Measurements from ENCODE around the gene GSTM5.
"Not testable (repeated sequence)": the region's sequence is repeated elsewhere in the genome, so short reads cannot be mapped to it uniquely, and the experiment has no call there.

GSTM5 gene

DNA sequence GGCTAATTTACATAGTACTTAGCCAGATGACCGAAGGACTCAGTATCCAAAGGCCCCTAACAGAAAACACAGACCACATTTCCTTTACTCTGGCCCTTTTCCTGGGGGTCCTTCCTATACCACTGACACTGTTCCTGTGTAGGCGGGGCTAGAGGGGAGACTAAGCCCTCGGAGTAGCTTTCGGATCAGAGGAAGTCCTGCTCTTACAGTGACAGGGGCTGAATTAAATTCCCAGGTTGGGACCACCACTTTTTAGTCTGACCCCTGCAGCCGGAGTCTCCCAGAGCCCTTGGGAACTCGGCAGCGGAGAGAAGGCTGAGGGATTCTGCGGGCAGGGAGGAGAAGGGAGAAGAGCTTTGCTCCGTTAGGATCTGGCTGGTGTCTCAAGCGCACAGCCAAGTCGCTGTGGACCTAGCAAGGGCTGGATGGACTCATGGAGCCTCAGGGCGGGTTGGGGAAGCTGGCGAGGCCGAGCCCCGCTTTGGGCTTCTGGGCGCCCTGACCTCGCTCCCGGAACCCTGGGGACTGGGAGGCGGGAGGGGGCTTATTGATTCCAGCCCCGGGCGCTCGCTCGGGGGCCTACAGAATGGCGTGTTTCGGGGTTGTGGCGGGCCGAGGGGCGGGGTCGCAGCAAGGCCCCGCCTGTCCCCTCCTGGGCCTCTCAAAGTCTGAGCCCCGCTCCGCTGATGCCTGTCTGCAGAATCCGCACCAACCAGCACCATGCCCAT, at the start of gene GSTM5:
GSTM5 (plus strand) TSS at position 659 of the 728 bp plus-strand sequence; CDS start at position 721, 62 bp downstream.
- DNase-seq (ENCODE audit: low read depth in 2 of 2, low spot score in 1 of 2) = not testable (repeated sequence)

DNA sequence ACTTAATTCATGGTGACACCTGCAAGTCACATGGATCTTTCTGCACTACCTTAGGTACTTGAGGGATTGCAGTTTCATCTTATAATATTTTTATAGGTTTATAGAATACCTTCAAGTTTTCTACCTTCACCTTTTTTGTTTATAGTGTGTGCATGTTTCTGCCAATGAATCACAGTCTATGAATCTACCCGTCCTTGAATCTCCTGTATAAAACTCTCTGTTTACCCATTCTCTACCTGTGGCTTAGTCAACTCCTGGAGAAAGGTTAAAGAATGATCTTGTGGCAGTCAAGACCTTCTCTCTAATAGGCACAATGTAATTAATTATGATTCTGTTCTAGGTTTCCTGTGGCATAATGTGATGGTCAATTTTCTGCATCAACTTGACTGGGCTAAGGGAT, 47.4 kb upstream of the GSTM5 start:
- no peak for DNase-seq (ENCODE audit: low read depth in 2 of 2, low spot score in 1 of 2)

DNA sequence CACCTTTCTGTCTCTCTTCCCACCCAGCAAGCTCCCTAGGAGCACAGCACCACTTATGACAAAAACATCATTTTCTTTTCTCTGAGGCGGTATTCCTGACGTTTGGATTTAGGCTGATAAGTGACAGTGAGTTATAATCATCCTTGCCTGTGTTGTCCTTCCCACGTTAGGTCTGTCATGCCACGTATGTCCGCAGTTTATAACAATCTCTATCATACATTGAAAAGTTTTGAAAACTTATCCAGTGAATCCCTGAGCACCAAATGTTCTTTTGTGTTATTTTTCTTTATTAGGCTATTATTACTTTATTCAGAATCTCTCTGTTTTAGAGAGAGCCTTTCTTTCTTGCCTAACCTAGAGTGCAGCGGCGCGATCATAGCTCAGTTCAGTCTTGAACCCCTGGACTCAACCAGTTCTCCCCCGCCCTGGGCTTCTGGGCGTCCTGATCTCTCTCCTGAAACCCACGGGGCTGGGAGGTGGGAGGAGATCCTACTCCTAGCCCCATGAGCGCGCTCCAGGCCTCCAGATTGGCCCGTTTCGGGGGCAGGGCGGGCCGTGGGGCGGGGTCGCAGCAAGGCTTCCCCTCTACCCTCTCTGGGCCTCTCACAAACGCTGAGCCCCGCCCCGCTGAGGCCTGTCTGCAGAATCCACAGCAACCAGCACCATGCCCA, 44.5 kb upstream of the GSTM5 start, which contains the start of gene GSTM2:
GSTM2 (plus strand) TSS at position 606 of the 671 bp plus-strand sequence; CDS start at position 665, 59 bp downstream.
- peak; percentile 29 to 51 for DNase-seq (ENCODE audit: low read depth in 2 of 2, low spot score in 1 of 2)

DNA sequence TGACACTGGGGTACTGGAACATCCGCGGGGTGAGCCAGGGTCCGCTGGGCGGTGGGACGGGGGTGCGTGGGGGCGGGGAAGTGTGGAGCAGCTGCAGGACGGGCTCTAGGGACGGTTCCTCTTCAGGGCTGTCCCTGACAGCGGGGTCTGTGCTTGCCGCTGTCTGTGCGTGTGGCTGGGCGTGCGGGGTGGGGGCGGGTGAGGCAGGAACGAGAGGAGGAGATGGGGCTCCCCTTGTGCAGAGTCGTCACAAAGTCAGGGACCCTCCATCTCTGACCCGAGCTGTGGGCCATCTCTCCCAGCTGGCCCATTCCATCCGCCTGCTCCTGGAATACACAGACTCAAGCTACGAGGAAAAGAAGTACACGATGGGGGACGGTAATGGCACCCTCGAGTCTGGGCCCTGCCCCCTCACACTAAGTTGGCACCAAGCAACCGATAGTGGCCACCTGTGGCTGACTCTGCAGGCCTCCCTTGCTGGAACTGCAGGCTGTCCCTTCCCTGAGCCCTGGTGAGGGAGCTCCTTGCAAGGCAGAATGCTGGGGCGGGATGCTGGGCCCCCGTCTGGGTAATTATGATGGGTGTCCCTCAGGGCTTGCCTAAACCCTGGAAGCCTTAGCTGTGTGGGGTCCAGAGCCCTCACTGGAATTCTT, 43.8 kb upstream of the GSTM5 start:
- DNase-seq (ENCODE audit: low read depth in 2 of 2, low spot score in 1 of 2) = no peak

DNA sequence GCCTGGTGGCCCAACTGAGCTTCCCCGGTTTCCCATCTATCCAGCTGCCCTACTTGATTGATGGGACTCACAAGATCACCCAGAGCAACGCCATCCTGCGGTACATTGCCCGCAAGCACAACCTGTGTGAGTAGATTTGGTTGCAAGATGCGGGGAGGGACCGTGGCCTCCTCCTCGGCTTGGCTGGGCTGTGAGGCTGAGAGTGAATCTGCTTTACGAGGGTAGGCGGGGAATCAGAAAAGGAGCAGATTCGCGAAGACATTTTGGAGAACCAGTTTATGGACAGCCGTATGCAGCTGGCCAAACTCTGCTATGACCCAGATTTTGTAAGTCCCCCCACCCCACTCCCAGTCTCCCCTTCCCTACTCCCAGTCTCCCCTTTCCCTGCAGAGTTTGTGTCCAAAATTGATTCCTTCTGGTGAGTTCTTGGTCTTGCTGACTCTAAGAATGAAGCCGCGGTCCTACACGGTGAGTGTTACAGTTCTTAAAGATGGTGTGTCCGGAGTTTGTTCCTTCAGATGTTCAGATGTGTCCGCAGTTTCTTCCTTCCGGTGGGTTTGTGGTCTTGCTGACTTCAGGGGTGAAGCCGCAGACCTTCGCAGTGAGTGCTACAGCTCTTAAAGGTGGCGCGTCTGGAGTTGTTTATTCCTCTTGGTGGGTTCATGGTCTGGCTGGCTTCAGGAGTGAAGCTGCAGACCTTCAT, 42.7 kb upstream of the GSTM5 start:
- DNase-seq (ENCODE audit: low read depth in 2 of 2, low spot score in 1 of 2) = no peak

DNA sequence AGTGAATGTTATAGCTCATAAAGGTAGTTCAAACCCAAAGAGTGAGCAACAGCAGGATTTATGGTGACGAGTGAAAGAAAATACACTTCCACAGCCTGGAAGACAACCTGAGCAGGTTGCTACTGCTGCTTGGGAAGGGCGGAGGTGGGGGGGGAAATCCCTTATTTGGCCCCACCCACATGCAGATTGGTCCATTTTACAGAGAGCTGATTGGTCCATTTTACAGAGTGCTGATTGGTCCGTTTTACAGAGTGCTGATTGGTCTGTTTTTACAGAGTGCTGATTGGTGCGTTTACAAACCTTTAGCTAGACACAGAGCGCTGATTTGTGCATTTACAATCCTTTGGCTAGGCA, 42.1 kb upstream of the GSTM5 start:
- DNase-seq (ENCODE audit: low read depth in 2 of 2, low spot score in 1 of 2) = not testable (repeated sequence)

DNA sequence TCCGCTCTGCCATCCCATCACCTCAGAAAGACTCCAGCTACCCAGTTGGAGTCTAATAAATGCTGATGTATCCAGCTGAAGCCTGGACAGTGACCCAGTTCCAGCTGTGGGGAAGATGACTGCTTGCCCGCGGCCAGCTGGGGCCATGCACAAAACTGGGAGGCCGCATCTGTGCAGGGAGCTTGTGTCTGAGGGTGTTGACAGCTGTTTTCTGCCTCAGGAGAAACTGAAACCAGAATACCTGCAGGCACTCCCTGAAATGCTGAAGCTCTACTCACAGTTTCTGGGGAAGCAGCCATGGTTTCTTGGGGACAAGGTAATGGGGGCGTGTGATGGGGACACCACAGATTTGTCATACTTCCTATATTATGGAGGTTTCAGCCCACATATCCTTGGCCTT, 41.0 kb upstream of the GSTM5 start:
- DNase-seq (ENCODE audit: low read depth in 2 of 2, low spot score in 1 of 2) = no peak

DNA sequence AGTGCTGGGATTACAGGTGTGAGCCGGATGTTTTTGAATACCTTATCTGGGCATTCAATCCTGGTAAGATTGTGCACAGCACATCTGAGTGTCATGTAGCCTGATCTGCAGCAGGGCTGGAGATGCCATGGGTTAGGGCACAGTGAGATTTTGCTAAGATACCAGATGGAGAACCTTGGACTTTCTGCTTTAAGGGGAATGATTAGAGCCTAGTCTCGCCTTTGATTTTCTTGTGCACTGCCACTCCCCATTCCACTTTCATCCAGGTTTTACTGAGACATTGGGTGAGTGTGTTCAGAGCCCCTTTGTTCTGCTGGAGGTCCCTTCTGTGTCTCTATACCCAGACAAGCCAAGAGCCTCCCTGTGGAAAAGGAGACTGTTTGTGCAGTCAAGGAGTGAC, 38.2 kb upstream of the GSTM5 start:
- not testable (repeated sequence) for DNase-seq (ENCODE audit: low read depth in 2 of 2, low spot score in 1 of 2)

DNA sequence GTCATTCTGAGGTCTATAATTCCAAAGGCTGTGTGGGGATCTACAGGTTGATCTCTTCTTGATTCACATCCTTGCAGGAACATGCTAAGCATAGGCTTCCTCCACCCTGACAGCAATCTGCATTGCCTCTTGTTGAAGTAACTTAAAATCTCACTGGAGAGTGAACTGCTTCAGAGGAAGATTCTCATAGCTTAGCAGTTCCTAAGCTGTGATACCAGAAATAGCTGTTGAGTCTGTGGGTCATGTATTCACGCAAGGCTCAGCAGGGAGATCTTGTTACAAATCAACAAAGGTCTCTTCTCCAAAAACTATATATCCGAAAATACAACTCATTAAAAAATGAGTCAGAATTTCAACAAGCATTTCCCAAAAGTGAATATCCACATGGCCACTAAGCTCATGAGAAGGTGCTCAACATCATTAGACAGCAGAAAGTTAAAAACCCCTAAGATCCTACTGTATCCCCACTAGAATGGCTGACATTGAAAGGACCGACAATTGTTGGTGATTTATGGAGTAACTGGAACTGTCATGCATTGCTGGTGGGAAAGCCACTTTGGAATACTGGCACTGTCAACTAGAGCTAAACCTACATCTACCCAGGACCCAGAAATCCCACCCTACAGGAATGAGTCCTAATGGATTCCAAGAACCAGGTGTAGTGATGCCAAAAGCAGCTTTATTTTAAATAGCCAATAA, 35.2 kb upstream of the GSTM5 start:
- DNase-seq (ENCODE audit: low read depth in 2 of 2, low spot score in 1 of 2) = not testable (repeated sequence)

DNA sequence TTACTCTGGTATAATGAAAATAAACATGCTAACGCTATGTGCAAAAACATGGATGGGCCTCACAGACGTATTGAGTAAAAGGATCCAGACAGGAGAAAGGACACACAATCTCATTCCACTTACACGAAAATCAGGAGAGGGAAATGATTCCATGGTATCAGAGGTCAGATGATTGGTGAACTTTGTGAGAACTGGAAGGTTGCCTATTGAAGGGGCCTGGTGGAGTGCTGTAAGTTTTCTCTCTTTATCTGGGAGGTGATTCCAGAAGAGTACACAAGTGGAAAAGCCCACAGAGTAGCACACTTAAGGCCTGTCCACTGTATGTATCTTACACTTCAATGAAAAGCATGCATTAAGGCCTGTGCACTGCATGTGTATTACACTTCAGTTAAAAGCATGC, 34.6 kb upstream of the GSTM5 start:
- no peak for DNase-seq (ENCODE audit: low read depth in 2 of 2, low spot score in 1 of 2)

DNA sequence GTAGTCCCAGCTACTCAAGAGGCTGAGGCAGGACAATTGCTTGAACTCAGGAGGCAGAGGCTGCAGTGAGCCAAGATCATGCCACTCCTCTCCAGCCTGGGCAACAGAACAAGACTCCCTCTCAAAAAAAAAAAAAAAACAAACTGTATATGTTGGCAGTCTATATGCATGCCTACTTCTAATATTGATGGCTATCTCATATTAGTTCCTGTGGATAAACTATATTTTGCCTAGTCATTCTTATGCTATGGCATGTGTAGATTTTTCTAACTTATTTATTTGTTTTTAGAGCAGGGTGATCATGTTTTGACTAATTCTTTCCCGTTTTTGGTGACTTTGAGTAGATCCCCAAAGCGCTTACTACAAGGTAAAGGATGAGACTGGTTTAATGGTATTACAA, 33.4 kb upstream of the GSTM5 start:
- not testable (repeated sequence) for DNase-seq (ENCODE audit: low read depth in 2 of 2, low spot score in 1 of 2)

DNA sequence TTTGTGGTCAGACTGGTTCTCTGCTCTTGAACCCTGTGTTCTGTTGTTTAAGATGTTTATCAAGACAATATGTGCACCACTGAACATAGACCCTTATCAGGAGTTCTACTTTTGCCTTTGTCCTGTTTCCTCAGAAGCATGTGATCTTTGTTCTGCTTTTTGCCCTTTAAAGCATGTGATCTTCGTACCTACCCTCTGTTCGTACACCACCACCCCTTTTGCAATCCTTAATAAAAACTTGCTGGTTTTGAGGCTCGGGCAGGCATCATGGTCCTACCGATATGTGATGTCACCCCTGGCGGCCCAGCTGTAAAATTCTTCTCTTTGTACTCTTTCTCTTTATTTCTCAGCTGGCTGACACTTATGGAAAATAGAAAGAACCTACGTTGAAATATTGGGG, 27.3 kb upstream of the GSTM5 start:
- not testable (repeated sequence) for DNase-seq (ENCODE audit: low read depth in 2 of 2, low spot score in 1 of 2)

DNA sequence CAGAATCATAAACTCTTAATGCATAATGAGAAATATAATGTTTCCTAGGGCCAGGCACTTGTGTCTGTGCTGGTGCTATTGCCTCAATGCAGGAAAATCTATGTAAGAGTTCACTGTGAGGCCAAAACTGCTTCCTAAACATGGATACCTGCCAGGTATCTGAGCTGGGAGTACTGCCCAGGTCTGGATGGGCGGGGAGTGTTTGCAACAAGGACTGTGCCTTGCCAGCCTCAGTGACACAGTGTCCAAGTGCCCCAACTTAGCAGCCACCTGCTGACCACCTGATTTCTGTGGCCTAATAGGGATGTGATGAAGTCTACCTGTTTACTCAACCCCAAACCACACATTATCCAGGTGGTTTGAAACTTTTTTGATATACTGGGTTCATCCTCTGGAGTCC, 26.7 kb upstream of the GSTM5 start:
- DNase-seq (ENCODE audit: low read depth in 2 of 2, low spot score in 1 of 2) = not testable (repeated sequence)

DNA sequence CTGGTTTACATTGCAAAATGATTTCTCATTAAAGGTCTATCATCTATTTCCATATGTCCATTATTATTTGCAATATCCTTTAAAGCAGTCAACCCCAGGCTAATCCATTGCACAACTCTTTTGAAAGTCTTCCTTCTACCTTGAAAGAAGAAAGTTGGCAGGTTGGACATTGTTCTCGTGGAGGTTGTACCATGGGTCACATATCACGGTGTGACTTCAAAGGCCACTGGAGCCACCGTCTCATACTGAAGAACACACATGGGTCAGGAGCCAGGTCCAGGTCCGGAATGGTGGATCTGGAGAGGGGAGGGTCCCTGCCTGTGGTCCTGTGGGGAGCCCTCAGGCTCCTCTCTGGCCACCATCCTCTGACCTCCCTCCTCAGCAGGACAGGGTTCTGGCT, 26.2 kb upstream of the GSTM5 start:
- DNase-seq (ENCODE audit: low read depth in 2 of 2, low spot score in 1 of 2) = not testable (repeated sequence)

DNA sequence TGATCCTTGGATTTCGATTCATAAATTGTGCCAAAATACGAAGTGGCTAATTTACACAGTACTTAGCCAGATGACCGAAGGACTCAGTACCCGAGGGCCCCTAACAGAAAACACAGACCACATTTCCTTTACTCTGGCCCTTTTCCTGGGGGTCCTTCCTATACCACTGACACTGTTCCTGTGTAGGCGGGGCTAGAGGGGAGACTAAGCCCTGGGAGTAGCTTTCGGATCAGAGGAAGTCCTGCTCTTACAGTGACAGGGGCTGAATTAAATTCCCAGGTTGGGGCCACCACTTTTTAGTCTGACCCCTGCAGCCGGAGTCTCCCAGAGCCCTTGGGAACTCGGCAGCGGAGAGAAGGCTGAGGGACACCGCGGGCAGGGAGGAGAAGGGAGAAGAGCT, 24.9 kb upstream of the GSTM5 start:
- not testable (repeated sequence) for DNase-seq (ENCODE audit: low read depth in 2 of 2, low spot score in 1 of 2)

DNA sequence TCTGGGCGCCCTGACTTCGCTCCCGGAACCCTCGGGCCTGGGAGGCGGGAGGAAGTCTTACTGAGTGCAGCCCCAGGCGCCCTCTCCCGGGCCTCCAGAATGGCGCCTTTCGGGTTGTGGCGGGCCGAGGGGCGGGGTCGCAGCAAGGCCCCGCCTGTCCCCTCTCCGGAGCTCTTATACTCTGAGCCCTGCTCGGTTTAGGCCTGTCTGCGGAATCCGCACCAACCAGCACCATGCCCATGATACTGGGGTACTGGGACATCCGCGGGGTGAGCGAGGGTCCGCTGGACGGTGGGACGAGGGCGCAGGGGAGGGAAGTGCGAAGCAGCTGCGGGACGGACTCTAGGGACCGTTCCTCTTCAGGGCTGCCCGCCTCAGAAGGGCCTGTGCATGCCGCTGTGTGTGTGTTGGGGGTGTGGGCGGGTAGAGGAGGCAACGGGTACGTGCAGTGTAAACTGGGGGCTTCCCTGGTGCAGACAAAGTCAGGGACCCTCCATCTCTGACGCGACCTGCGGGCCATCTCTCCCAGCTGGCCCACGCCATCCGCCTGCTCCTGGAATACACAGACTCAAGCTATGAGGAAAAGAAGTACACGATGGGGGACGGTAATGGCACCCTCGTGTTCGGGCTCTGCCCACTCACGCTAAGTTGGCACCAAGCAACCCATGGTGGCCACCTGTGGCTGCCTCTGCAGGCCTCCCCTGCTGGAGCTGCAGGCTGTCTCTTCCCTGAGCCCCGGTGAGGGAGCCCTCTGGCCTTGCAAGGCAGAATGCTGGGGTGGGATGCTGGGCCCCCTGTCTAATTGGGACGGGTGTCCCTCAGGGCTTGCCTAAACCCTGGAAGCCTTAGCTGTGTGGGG, 24.2 kb upstream of the GSTM5 start, which contains the start of gene GSTM1:
GSTM1 (plus strand) TSS at position 177 of the 859 bp plus-strand sequence; CDS start at position 234, 57 bp downstream.
- peak in 1 of 2 donors; percentile 68 for DNase-seq (ENCODE audit: low read depth in 2 of 2, low spot score in 1 of 2)

DNA sequence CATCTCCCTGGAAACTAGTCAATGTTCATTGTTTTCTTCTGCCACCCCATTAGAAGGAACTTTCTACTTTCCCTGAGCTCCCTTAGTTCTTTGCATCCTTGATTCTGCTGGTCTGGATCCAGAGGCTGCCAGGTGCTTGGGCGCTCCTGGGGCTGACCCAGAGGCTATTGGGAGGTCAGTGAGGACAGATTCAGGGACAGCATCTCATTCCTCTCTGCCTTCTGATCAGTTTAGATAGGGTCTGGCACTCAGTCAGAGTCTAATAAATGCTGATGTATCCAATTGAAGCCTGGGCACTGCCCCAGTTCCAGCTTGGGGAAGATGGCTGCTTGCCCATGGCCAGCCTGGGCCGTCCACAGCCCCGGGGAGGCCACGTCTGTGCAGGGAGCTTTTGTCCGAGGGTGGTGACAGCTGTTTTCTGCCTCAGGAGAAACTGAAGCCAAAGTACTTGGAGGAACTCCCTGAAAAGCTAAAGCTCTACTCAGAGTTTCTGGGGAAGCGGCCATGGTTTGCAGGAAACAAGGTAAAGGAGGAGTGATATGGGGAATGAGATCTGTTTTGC, 22.1 kb upstream of the GSTM5 start:
- DNase-seq (ENCODE audit: low read depth in 2 of 2, low spot score in 1 of 2) = no peak

DNA sequence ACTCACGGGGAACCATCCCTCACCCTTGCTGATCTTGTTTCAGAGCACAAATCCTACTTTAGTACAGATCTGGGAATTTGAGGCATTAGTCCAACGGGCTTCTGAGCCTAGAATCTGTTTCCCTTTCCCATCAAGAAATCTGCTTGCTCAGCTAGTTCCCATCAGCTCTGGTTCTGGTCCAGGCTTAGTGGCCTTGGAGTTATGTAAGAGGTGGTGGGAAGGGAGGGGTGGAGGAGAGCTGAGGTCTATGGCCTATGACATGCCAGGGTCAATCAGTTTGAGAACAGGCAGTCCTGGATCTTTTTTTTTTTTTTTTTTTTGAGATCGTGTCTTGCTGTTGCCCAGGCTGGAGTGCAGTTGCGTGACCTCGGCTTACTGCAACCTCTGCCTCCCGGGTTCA, 20.3 kb upstream of the GSTM5 start:
- DNase-seq (ENCODE audit: low read depth in 2 of 2, low spot score in 1 of 2) = no peak

DNA sequence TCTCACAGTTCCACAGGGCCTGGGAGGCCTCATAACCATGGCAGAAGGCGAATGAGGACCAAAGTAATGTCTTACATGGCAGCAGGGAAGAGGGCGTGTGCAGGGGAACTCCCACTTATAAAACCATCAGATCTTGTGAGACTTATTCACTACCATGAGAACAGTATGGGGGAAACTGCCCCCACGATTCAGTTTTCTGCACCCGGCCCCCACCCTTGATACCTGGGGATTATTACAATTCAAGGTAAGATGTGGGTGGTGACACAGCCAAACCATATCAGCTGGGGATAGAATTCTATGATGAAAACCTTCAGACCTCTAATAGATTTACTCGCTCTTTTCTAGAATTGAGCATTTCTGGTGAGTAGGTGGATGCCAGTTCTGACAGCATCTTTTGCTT, 17.7 kb upstream of the GSTM5 start:
- DNase-seq (ENCODE audit: low read depth in 2 of 2, low spot score in 1 of 2) = not testable (repeated sequence)
